ENCODE measurements around the gene IQUB. TPM values are rescaled to one million over a fixed set of nuclear protein-coding genes. Genes with fewer than 3 reads are reported as not detected.

Gene IQUB
- total RNA-seq: 1 to 10 TPM in 1 of 2 donors, under 1 TPM in 1; 0.97 to 1.0 TPM
- long read RNA-seq, donor 1: 0 reads
- long read RNA-seq, donor 2, partial matches to known transcripts: 0 of 1 reads
- long read RNA-seq, donor 2, other reads (novel, unspliced or antisense): 1 of 1 reads

DNA sequence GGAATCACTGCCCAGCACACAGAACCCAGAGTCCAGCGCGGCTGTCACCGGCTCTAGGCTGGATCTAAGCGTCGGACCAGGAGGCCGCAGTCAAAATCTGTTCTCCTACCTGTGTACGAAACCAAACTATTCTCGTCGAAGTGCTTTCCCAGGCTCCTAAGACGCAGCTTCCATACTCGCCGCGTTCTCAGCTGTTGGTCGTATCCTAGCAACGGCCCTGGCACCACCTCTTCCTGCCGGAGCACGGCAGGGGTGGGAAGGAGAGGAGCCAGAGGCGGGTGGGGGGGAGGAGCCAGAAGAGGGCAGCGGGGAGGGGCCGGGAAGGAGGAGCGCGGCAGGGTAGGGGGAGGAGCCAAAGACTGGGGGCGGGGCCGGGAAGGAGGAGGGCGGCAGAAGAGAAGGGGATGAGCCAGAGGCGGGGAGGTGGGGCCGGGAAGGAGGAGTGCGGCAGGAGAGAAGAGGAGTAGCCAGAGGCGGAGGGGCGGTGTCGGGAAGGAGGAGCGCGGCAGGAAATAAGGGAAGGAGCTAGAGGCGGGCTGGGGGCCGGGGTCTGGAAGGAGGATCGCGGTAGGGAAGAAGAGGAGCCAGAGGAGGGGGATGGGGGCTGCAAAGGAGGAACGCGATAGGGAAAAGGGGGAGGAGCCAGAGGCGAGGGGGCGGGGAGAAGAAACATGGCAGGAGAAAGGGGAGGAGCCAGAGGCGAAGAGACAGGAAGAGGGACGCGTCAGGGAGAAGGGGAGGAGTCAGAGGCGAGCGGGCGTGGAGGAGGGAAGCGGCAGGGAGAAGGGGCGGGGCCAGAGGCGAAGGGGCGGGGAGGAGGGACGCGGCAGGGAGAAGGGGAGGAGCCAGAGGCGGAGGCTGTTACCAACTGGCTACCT, at the start of gene IQUB:
Gene IQUB, minus strand, starts transcription at position 213 of the 878 bp plus-strand sequence. CDS start 22,255 bp downstream, outside the sequence.
- intact Hi-C loops (cut with DNase I): no loop called here
- DNase-seq (ENCODE audit: low spot score): peak; percentile 99

DNA sequence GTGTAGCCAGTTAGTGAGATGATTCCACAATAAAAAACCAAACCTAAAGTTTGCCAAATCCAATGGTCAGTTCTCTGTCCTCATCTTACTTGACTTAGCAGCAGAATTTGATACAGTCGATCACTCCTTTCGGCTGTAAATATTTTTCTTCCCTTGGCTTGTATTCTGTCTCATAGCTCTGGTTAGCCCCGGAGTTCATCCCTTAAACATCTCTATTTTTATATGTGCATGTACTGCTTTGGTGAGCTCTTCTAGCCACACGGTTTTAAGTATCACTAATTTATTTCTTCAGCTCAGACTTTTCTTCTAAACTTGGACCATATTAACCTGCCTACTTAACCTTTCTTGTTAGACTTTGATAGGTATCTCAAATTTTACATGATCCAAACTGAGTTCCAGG, 49.4 kb upstream of the IQUB start:
- DNase-seq (ENCODE audit: low spot score): no peak
- intact Hi-C loops (cut with DNase I): no loop called here

DNA sequence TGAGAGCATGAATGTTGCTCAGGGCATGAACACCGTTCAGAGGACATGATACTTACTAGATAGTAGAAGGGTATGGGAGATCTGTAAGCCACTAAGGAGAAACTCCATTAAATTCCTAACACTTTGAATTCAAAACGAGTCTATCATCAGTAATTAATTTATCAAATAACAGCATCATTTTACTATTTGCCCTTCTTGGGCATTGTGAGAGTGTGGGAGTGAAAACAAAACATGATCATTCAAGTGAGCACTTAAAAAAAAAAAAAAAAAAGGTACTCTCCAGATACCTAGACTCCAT, 46.7 kb upstream of the IQUB start:
- DNase-seq (ENCODE audit: low spot score): no peak
- intact Hi-C loops (cut with DNase I): no loop called here

DNA sequence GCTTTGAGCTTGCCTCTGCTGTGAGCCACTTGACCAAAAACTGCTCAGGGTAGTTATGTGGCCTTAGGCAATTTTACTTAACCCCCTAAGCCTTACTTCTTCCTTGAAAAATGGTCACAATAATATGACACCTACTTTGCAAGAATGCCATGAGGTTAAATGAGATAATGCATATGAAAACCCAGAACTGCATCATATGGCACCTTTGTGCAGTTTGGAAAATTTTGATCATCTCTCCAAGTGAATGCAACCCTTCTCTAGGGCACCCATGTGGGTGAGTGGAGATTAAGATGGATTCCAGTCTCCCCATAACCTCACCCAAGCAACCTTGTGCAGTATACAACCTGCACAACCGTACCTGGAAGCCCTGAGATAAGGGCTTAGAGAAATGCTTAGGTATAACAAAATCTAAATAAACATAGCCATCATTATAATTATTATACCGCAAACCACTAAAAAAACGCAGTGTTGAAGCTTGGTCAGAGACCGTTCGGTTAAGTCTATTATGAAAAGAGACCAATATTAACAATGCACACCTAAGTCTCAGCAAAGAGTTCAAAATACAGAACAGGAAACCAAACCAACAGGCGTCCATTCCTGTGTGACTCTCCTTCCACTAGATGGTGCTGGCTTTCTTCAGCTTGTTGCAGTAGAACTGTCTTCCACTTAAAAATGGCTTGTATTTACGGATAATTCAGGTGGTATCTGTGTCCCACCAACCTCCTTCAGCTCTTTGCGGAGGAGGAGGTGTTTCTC, 46.2 kb upstream of the IQUB start:
- intact Hi-C loops (cut with DNase I): no loop called here
- no peak for DNase-seq (ENCODE audit: low spot score)

DNA sequence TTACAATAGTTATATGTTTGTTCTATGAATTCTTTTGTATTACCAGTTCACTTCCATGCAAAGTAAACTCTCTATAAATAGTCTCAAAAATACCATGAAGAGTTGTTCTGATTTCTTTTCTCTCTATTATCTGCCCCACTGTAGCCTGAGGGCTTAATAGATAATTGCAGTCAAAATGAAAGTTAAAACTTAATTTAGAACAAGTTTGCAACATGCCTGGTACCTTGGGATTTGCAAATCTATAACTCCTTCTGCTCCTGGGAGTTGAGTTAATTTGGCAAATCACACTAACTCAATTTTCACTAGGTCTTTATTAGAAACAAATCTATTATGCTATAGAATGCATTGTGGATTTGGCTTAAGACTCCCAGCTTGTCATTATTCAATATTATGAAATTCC, 45.0 kb upstream of the IQUB start:
- intact Hi-C loops (cut with DNase I): no loop called here
- DNase-seq (ENCODE audit: low spot score): no peak

DNA sequence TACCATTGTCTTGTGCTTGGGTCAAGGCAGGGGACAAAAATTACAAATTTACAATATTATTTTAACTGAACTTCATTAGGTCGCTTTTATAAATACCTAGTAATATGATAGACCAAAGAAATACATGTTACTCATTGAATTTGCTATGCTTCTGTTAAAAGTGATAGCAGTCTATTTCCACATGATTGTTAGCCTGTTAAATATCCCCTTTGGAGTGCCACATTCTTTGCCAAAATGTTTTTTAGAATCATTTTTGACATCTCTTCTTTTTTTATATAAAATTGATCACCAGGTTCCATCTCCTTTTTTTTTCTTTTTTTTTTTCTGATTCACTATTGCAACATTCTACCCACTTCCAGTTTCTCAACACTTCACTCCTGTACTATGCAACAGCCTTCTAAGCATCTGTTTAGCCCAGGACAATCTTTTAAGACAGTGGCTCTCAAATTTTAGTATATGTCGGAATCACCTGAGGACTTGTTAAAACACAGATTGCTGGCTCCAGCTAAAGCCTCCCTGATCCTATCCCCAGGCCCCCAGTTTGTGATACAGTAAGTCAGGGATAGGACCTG, 39.6 kb upstream of the IQUB start:
- intact Hi-C loops (cut with DNase I): no loop called here
- no peak for DNase-seq (ENCODE audit: low spot score)

DNA sequence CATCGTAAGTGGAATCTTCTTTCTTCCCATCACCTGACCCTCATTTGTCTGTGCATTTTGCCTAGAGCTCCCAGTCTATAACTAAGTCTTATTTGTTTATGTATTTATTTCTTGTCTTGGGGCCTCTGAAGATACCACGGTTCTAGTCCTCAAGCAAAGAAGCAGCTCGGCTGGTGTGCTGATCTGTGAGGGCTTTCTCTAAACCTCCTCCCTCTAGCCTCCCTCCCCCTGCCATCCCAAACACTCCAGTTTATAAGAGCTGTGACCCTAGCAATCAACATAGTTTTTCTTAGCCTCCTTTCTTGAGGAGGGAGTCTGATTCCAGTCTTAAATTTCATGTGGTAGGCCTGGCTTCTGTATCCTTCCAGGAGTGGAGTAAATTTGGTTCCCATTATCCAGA, 38.9 kb upstream of the IQUB start:
- intact Hi-C loops (cut with DNase I): no loop called here
- DNase-seq (ENCODE audit: low spot score): no peak

DNA sequence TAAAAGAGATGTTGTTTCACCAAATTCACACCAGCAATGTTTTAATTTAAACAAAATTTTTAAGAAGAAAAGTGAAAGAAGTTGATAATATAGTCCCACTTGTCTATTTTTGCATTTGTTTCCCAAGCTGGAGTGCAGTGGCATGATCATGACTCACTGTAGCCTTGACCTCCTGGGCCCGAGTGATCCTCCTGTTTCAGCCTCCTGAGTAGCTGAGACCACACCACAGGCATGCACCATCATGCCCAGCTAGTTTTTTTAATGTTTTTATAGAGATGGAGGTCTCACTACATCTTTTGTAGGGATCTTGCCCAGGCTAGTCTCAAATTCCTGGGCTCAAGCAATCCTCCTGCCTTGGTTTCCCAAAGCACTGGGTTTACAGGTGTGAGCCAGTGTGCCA, 37.3 kb upstream of the IQUB start:
- intact Hi-C loops (cut with DNase I): no loop called here
- no peak for DNase-seq (ENCODE audit: low spot score)

DNA sequence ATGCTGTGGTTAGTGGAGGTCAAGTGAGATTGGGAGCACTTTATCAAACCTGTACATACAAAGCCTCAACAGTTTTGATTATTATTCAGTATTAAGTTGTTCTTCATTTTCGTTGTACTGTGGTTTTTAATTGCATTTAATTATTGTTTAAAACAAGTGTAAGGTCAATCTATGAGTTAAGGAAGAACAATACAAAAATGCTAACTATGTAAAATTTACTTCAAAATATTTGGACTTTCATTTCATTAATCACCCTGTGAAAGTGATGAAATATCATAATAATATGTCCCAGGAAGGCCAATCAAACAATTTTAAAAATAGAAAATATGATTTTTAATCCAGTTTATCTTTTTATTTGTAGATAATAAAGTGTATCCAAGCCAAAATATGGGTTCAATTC, 36.8 kb upstream of the IQUB start:
- DNase-seq (ENCODE audit: low spot score): no peak
- intact Hi-C loops (cut with DNase I): no loop called here

DNA sequence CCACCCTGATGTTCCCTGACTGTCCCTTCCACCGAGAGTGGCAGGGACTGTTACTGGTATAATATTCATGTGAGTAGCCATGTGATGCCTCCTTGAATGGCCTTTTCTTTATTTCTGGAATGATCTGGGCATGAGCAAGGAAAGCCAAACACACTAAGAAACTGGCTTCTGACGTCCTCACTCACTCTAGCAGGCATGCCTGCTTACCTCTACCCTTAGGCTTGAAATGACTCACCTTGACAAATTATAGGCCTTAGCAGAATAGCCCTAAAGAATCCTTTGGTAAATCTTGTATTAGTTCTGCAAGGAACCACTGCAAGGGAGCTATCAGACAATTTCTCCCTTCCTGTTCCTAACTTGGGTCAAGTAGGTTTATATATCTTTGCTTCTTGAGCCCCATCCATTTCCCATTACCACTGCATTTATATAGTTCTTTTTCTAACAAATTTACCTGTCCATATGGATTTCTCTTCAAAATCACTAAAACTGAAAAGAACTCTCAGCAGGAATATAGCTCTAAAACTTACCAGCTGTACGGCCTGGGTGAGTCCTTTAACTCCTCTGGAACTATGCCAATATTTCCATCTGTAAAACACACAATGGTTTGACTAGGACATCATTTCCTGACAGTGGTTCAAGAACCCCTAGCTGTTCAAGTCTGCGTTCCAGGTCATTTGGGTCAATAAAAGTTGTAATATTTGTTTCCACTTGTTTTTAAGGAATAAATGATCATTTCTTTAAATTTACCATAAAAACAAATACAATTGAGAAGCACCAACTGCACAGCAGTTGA, 36.2 kb upstream of the IQUB start:
- DNase-seq (ENCODE audit: low spot score): no peak
- intact Hi-C loops (cut with DNase I): no loop called here

DNA sequence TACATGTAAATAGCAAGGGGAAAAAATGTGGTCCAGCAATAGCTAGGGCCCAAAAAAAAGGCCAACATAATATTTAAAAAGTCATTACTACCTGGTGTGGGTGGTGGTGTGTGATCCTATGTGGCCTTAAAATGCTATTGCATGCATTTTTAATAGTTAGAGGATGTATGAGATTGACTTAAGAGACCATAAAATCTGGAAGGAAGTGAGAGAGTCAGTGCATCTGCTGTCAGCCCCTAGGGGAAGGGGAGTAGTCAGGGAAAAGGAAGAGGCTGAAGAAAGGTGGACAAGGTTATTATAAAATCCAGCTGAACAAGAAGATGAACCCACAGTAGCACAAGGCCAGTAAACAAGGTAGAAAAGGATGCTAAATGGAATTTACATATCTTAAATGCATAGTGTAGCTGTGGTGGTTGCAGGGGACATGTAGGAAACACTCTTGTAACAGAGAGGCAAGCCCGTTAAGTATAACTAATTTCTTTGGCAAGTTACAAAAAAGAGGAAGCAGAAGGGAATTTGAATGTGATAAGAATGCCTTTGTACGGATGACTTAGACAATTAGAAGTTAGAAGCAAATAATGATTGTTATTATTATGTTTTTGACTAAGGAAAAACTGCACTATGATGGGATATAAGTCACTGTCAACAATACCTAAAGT, 35.1 kb upstream of the IQUB start:
- intact Hi-C loops (cut with DNase I): no loop called here
- DNase-seq (ENCODE audit: low spot score): no peak

DNA sequence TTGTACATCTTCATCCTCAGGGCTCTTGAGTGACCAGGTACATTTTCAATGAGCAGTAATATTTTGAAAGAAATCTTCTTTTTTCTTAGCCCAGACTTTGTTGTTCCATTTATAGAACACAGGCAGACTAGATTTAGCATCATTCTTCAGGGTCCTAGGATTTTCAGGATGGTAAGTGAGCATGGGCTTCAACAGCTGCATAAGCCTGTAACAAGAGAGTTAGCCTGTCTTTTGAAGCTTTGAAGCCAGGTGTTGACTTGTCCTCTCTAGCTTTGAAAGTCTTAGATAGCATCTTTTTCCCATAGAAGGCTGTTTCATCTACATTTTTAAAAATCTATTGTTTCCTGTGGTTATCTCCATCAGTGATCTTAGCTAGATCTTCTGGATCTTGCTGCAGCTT, 27.7 kb upstream of the IQUB start:
- intact Hi-C loops (cut with DNase I): no loop called here
- no peak for DNase-seq (ENCODE audit: low spot score)

DNA sequence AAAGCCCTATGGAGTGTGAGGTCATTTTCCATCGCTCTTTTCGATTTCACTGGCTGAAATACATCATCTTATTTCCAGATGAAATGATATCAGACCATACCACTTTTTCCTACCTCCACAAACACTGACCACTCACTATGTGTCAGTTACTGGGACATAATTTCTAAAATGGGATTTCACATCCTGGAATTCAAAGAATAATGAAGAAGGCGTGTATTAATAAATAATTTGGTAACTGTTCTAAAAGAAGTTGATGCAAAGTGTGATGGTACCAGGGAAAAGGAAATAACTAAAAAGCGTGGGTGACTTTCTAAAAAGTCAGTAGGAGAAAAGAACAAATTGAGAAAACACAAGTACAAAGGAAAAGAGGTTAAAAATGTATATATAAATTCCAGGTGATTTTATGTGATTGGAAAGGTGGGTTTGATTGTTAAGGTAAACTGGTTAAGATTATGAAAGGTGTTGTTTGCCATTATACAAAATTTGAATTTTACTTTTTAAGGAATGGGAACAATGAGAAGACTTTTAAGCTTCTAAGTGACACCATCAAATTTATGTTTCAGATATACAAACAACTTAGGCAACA, 24.0 kb upstream of the IQUB start:
- DNase-seq (ENCODE audit: low spot score): no peak
- intact Hi-C loops (cut with DNase I): no loop called here

DNA sequence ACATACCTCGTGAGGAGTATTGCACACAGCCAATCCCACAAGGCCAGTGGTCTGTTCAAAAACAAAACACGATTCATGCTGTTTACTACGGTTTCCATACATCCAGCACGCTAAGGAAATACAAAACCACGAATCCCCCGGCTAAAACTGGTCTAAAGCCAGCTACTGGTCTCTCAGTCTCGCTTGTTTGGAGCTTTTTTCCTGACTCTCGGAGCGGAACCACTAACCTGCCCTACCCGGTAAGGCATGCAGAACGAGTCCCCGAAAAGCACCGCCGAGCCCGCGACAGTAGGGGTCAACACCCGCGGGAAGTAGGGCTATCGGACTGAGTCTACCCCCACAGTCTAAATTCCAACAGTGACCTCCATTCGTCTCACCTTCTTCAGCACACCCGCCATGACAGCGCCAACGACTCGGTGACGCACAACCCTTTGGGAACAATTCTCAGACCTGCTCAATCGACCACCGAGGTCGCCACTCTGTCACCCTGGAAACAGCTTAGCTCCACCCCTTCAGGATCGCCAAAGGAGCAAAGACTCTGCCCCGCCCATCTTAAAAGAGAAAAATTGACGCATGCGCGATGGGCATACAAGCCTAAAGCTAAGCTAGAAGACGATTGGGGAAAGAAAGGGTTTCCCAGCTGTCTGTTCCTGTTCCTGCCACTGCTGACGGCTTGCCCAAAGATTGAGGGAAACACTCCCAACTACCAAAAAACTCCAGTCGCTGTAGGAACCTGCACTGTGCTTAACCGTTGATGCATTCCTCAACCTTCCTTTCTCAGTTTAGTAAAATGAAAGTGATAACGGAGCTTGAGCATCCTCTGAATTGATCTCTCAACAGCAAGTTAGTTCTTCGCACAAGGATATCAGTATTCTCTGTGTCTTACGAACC, 23.2 kb upstream of the IQUB start, which contains the start of gene NDUFA5:
Gene NDUFA5, minus strand, starts transcription at position 421 of the 891 bp plus-strand sequence. Its CDS starts 23 bp downstream, at position 398.
- peak; percentile 97 for DNase-seq (ENCODE audit: low spot score)
- intact Hi-C loops (cut with DNase I): no loop called here

DNA sequence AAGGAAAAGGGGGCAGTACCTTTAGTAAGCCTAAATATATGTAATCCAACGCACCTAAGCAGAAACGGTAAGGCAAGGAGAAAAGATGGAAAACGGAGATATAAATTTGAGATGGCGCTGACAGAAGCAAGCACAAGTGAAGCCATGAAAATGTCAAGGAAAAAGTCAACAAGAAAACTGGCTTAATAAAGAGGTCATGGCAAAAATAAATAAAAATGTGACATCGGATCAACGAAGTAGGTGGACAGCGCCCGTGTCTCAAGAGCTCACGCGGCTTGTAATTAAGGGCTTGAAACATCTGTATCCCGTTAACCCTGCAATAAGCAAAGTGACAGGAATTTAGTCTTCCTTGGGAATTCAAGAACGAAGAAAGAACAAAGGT, 22.6 kb upstream of the IQUB start:
- DNase-seq (ENCODE audit: low spot score): no peak
- intact Hi-C loops (cut with DNase I): no loop called here

DNA sequence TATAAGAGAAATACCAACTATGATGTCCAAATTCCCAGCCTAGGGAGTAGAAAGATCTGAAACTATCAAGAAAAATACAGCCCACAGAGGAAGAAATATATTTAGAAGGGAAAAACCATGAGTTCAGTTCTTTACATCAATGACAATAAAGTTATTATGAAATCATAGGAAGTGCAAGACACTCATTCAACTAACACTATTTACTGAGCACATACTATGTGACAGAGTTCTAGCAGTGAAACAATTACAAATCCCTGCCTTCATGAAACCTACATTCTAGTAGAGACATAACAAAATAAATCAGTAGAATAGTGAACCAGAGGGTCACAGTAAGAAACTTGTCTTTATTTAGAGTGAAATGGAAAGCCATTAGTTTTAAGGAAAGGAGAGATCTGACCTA, 21.1 kb upstream of the IQUB start:
- intact Hi-C loops (cut with DNase I): no loop called here
- no peak for DNase-seq (ENCODE audit: low spot score)

DNA sequence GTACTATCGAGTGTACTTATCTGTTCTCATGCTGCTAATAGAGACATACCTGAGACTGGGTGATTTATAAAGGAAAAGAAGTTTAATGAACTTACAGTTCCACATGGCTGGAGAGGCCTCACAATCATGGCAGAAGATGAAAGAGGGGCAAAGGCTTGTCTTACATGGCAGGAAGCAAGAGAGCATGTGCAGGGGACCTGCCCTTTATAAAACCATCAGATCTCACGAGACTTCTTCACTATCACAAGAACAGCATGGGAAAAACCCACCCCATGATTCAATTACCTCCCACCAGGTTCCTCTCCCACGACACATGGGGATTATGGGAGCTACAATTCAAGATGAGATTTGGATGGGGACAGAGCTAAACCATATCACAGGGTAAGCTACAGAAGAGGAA, 18.8 kb upstream of the IQUB start:
- intact Hi-C loops (cut with DNase I): no loop called here
- DNase-seq (ENCODE audit: low spot score): no peak

DNA sequence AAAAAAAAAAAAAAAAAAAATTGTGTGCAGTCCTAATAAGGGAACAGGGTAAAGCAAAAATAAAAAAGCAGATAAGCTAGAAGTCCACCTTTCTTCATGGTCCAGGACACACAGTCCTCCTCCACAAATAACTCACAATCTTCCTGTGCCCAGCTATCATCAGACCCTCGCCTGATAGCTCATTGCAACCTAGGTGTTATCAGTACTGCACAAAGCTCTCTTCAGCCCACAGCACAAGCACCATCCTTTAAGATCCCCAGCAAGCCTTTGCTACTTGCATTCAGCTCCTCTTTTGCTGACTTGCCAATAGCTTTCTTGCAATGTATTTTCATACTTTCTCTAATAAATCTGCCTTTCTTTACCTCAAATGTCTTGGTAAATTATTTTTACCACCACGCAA, 18.2 kb upstream of the IQUB start:
- no peak for DNase-seq (ENCODE audit: low spot score)
- intact Hi-C loops (cut with DNase I): no loop called here
